ENCODE results near the gene GNAL.
A peak's percentile ranks its signal among the peaks of the same experiment; 100 is the strongest.
"Not testable (repeated sequence)": the region's sequence is repeated elsewhere in the genome, so short reads cannot be mapped to it uniquely, and the experiment has no call there.

GNAL gene

DNA sequence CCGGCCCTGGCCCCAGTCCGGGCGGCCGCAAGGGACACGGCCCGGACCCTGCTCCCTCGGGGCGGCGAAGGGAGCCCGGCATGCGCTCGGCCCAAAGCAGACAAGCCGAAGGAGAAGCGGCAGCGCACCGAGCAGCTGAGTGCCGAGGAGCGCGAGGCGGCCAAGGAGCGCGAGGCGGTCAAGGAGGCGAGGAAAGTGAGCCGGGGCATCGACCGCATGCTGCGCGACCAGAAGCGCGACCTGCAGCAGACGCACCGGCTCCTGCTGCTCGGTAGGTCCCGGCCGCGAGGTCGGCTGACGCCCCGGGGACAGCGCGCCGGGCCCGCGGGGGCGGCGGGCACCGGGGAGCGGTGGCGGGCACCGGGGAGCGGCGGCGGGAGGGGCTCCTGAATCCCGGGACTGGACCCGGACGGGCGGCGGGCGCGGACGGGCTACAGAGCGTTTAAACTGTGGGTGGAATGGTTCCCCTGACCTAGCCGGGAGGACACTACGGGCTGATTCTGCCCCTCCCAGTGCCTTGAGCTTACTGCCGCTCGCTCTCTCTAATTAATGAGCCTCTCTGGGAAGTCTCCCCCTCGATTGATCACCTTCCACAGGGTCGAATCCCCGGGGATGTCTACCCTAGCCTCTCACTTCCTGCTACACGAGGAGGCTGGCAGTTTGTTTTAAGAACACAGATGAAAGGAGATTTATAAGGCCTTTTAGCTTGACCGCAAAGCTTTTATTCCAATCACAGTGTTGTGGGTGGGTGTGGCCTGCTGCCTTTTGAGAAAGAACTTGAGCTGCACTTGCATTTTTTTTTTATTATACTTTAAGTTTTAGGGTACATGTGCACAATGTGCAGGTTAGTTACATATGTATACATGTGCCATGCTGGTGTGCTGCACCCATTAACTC, 853 bp downstream of the GNAL start:
- peak overlapping the region; percentile 67 to 77 for H3K27ac ChIP-seq
- no peaks in the 10 kb centered on the region for H3K9me3 ChIP-seq
- no peaks in the 10 kb centered on the region for H3K36me3 ChIP-seq
- DNase-seq = no peak
- TF ChIP-seq, protein P1, sequence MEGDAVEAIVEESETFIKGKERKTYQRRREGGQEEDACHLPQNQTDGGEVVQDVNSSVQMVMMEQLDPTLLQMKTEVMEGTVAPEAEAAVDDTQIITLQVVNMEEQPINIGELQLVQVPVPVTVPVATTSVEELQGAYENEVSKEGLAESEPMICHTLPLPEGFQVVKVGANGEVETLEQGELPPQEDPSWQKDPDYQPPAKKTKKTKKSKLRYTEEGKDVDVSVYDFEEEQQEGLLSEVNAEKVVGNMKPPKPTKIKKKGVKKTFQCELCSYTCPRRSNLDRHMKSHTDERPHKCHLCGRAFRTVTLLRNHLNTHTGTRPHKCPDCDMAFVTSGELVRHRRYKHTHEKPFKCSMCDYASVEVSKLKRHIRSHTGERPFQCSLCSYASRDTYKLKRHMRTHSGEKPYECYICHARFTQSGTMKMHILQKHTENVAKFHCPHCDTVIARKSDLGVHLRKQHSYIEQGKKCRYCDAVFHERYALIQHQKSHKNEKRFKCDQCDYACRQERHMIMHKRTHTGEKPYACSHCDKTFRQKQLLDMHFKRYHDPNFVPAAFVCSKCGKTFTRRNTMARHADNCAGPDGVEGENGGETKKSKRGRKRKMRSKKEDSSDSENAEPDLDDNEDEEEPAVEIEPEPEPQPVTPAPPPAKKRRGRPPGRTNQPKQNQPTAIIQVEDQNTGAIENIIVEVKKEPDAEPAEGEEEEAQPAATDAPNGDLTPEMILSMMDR (IDR thresholded peaks at IDR 0.05) = no peak
- H3K27me3 ChIP-seq = no peaks in the 10 kb centered on the region
- H3K4me3 ChIP-seq = peak overlapping the region; percentile 65 to 78
- intact Hi-C loops (cut with DNase I; ENCODE audit: low total_unique reads) = loop anchor here (10.0 kb wide), 2 partner anchors 65 to 155 kb away; no protein-coding TSS in a partner anchor
- H3K4me1 ChIP-seq = peaks cover 0 to 15% (median 7%) of the 10 kb centered on the region in 4 donors

DNA sequence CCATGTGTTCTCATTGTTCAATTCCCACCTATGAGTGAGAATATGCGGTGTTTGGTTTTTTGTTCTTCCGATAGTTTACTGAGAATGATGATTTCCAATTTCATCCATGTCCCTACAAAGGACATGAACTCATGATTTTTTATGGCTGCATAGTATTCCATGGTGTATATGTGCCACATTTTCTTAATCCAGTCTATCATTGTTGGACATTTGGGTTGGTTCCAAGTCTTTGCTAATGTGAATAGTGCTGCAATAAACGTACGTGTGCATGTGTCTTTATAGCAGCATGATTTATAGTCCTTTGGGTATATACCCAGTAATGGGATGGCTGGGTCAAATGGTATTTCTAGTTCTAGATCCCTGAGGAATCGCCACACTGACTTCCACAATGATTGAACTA, 1.6 kb downstream of the GNAL start:
- not testable (repeated sequence) for DNase-seq, H3K36me3 ChIP-seq, H3K27me3 ChIP-seq, H3K27ac ChIP-seq, H3K9me3 ChIP-seq, H3K4me3 ChIP-seq
- intact Hi-C loops (cut with DNase I; ENCODE audit: low total_unique reads) = loop anchor here (10.0 kb wide), 1 partner anchor 64 kb away; no protein-coding TSS in a partner anchor
- H3K4me1 ChIP-seq = peaks cover 0 to 15% (median 7%) of the 10 kb centered on the region in 4 donors

DNA sequence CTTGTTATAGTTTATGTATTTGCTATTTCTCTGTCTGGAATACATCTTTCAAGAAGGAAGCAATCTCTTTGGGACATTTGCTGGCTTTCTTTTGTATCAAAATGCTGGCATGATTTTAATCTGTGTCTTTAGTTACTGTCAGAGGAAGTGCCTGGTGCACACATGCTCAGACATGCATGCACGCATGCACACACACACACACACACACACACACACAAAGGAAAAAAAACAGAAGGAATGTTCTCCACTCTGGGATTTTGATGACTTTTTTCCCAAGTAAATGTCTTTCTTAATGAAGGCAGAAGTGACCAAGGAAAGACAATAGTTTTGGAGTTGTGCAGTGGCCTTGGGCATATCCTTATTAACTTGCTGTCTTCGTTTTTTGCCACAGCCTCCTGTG, 6.7 kb downstream of the GNAL start:
- Histone ChIP-seq H3K4me1 (no peaks in the 10 kb centered on the region), H3K36me3 (no peaks in the 10 kb centered on the region), H3K4me3 (no peak overlapping the region), H3K9me3 (no peaks in the 10 kb centered on the region), H3K27me3 (no peaks in the 10 kb centered on the region), H3K27ac (no peak overlapping the region)
- TF ChIP-seq, protein P1 (IDR thresholded peaks at IDR 0.05) = no peak
- no peak for DNase-seq
- intact Hi-C loops (cut with DNase I; ENCODE audit: low total_unique reads) = loop anchor here (10.0 kb wide), 1 partner anchor 59 kb away; no protein-coding TSS in a partner anchor

DNA sequence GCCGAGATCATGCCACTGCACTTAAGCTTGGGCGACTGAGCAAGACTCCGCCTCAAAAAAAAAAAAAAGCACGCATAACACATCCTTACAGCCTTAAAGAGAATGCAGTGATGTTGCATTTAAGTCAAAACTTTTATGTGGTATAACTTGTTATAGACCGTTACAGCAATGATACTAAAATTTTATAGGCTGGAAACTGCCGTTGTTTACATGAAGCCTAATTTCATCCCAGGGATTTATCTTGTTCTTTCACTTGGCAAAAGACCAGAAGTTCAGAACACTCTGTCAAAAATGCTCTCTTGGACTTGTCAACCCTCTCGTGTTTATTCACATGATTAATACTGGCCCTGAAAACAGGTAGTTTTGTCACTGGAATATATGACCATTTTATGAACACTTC, 7.4 kb downstream of the GNAL start:
- no peak for DNase-seq
- H3K9me3 ChIP-seq = no peaks in the 10 kb centered on the region
- no peak overlapping the region for H3K4me3 ChIP-seq
- no peak overlapping the region for H3K27ac ChIP-seq
- no peaks in the 10 kb centered on the region for H3K36me3 ChIP-seq
- H3K4me1 ChIP-seq = no peaks in the 10 kb centered on the region
- intact Hi-C loops (cut with DNase I; ENCODE audit: low total_unique reads) = loop anchor here (10.0 kb wide), 1 partner anchor 58 kb away; no protein-coding TSS in a partner anchor
- TF ChIP-seq, protein P1 (IDR thresholded peaks at IDR 0.05) = no peak
- H3K27me3 ChIP-seq = no peaks in the 10 kb centered on the region

DNA sequence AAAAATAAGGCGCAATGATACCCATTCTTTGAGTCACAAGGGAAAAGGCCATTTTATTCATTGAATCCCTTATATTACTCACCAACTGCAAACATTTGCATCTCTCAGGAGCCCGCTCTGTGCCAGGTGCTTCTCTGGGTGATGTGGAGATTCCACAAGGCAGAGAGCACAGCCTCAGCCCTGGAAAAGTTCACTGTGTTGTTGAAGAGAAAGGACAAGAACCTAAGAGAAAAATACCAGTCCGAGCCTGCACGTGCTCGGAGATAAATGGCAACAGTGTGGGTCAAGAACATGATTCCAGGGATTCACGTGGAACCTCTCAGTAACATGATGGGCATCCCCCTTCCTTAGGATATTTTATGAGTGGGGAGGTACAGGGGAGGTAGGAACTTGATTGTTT, 11.8 kb downstream of the GNAL start:
- Histone ChIP-seq H3K27me3 (no peaks in the 10 kb centered on the region), H3K36me3 (no peaks in the 10 kb centered on the region), H3K4me1 (no peaks in the 10 kb centered on the region), H3K27ac (no peak overlapping the region), H3K4me3 (no peak overlapping the region), H3K9me3 (no peaks in the 10 kb centered on the region)
- intact Hi-C loops (cut with DNase I; ENCODE audit: low total_unique reads) = no loop called here
- TF ChIP-seq, protein P1 (IDR thresholded peaks at IDR 0.05) = no peak
- no peak for DNase-seq

DNA sequence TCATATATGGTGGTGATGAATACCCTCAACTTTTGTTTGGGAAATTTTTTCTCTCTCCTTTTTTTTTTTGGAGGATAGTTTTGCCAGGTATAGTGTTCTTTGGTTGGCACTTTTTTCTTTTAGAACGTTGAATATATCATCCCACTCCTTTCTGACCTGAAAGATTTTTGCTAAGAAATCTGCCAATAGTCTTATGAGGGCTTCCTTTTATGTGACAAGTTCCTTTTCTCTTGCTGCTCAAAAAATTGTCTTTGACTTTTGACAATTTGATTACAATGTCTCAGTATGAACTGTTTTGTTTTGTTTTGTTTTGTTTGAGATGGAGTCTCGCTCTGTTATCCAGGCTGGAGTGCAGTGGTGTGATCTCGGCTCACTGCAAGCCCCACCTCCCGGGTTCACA, 21.5 kb downstream of the GNAL start:
- H3K9me3 ChIP-seq = peaks cover 0 to 4% (median 0%) of the 10 kb centered on the region in 3 donors
- H3K36me3 ChIP-seq = no peaks in the 10 kb centered on the region
- no peak for DNase-seq
- no peak overlapping the region for H3K27ac ChIP-seq
- no peaks in the 10 kb centered on the region for H3K27me3 ChIP-seq
- TF ChIP-seq, protein P1 (IDR thresholded peaks at IDR 0.05) = no peak
- no peak overlapping the region for H3K4me3 ChIP-seq
- H3K4me1 ChIP-seq = no peaks in the 10 kb centered on the region
- intact Hi-C loops (cut with DNase I; ENCODE audit: low total_unique reads) = no loop called here
